H9 (cell line): ENCODE data around the gene SCGN. TPM values are rescaled to one million over a fixed set of nuclear protein-coding genes. Genes with fewer than 3 reads are reported as not detected.

Experiments
- DNase-seq: peaks from one replicate; pipeline ENCODE4 v3.0.0-alpha.2; 2017
- H2AFZ ChIP-seq: one replicate; pipeline ENCODE4 v1.6.1; 2013; ENCODE audit warnings: mild to moderate bottlenecking, low read length, control low read depth, moderate library complexity
- H2AK5ac ChIP-seq: 2 replicates; pipeline ENCODE4 v1.6.1; 2013; ENCODE audit warnings: low read length, control low read depth, mixed read lengths; ENCODE audit not compliant: insufficient read length
- H2BK120ac ChIP-seq: one replicate; pipeline ENCODE4 v1.6.1; 2013; ENCODE audit warnings: low read depth, mild to moderate bottlenecking, low read length, control low read depth, inconsistent platforms; ENCODE audit not compliant: poor library complexity, severe bottlenecking
- H2BK12ac ChIP-seq: 2 replicates; pipeline ENCODE4 v1.6.1; 2013; ENCODE audit warnings: low read length, control low read depth, mixed read lengths, low read depth; ENCODE audit not compliant: insufficient read length
- H2BK15ac ChIP-seq: 2 replicates; pipeline ENCODE4 v1.6.1; 2013; ENCODE audit warnings: low read depth, low read length, control low read depth
- H2BK20ac ChIP-seq: one replicate; pipeline ENCODE4 v1.6.1; 2013; ENCODE audit warnings: low read depth, mild to moderate bottlenecking, low read length, control low read depth, inconsistent platforms; ENCODE audit not compliant: poor library complexity, severe bottlenecking
- H2BK5ac ChIP-seq: 2 replicates; pipeline ENCODE4 v1.6.1; 2013; ENCODE audit warnings: low read length, control low read depth, mixed read lengths; ENCODE audit not compliant: insufficient read length
- H3K14ac ChIP-seq: 2 replicates; pipeline ENCODE4 v1.6.1; 2013; ENCODE audit warnings: low read length, control low read depth; ENCODE audit not compliant: insufficient read depth
- H3K18ac ChIP-seq: 2 replicates; pipeline ENCODE4 v1.6.1; 2013; ENCODE audit warnings: low read depth, mild to moderate bottlenecking, mixed read lengths, low read length, control low read depth; ENCODE audit not compliant: insufficient read length
- H3K23ac ChIP-seq: 2 replicates; pipeline ENCODE4 v1.6.1; 2013; ENCODE audit warnings: low read length, control low read depth, mixed read lengths, low read depth; ENCODE audit not compliant: insufficient read length
- H3K23me2 ChIP-seq: 2 replicates; pipeline ENCODE4 v1.6.1; 2013; ENCODE audit warnings: low read depth, mild to moderate bottlenecking, mixed read lengths, low read length, control low read depth; ENCODE audit not compliant: insufficient read length, poor library complexity, severe bottlenecking
- H3K27ac ChIP-seq: 2 replicates; pipeline ENCODE4 v1.5.1; 2013; ENCODE audit warnings: low read length, control low read depth, mixed read lengths, low read depth; ENCODE audit not compliant: insufficient read length
- H3K27me3 ChIP-seq: 2 replicates; pipeline ENCODE4 v1.6.1; 2013; ENCODE audit warnings: low read length, control low read depth, inconsistent platforms; ENCODE audit not compliant: insufficient read depth
- H3K4ac ChIP-seq: 2 replicates; pipeline ENCODE4 v1.6.1; 2013; ENCODE audit warnings: low read depth, mild to moderate bottlenecking, control low read depth, inconsistent platforms, low read length, moderate library complexity
- H3K4me1 ChIP-seq: 2 replicates; pipeline ENCODE4 v1.6.1; 2013; ENCODE audit warnings: low read length, control low read depth, inconsistent platforms; ENCODE audit not compliant: insufficient read depth
- H3K4me2 ChIP-seq: 2 replicates; pipeline ENCODE4 v1.6.1; 2013; ENCODE audit warnings: low read length, control low read depth, mixed read lengths; ENCODE audit not compliant: insufficient read length, insufficient read depth
- H3K56ac ChIP-seq: 2 replicates; pipeline ENCODE4 v1.6.1; 2013; ENCODE audit warnings: low read depth, mild to moderate bottlenecking, mixed read lengths, low read length, control low read depth; ENCODE audit not compliant: insufficient read length
- H3K79me1 ChIP-seq: 2 replicates; pipeline ENCODE4 v1.6.1; 2013; ENCODE audit warnings: low read depth, mild to moderate bottlenecking, moderate library complexity, low read length, control low read depth, inconsistent platforms; ENCODE audit not compliant: insufficient read depth, poor library complexity, severe bottlenecking
- H3K79me2 ChIP-seq: 2 replicates; pipeline ENCODE4 v1.6.1; 2013; ENCODE audit warnings: low read length, control low read depth, inconsistent platforms; ENCODE audit not compliant: insufficient read depth
- H3K9ac ChIP-seq: 2 replicates; pipeline ENCODE4 v1.6.1; 2013; ENCODE audit warnings: low read length, control low read depth, mixed read lengths; ENCODE audit not compliant: insufficient read length; ENCODE audit errors: extremely low read depth
- H3K9me3 ChIP-seq: one replicate; pipeline ENCODE4 v1.6.1; 2013; ENCODE audit warnings: low read depth, low read length, inconsistent platforms; ENCODE audit not compliant: control insufficient read depth
- H3T11ph ChIP-seq: one replicate; pipeline ENCODE4 v1.6.1; 2013; ENCODE audit warnings: mild to moderate bottlenecking, low read length, control low read depth, inconsistent platforms
- H4K20me1 ChIP-seq: one replicate; pipeline ENCODE4 v1.6.1; 2013; ENCODE audit not compliant: control insufficient read depth, insufficient read length, insufficient read depth
- H4K5ac ChIP-seq: 2 replicates; pipeline ENCODE4 v1.6.1; 2013; ENCODE audit warnings: low read depth, mild to moderate bottlenecking, mixed read lengths, low read length, control low read depth; ENCODE audit not compliant: insufficient read length
- H4K8ac ChIP-seq: replicated peaks from 2 replicates; pipeline ENCODE4 v1.6.1; 2013; ENCODE audit warnings: low read length, control low read depth, mixed read lengths, low read depth; ENCODE audit not compliant: insufficient read length
- H4K91ac ChIP-seq: 2 replicates; pipeline ENCODE4 v1.6.1; 2013; ENCODE audit warnings: low read depth, mild to moderate bottlenecking, moderate library complexity, mixed read lengths, low read length, control low read depth; ENCODE audit not compliant: insufficient read length
- H3K27ac Mint-ChIP-seq, 3 experiments: 2 replicates in 2 of 3; 3 replicates in 1 of 3; pipeline ENCODE4 v1.8.0; 2020 to 2021; ENCODE audit warnings: mixed read lengths in 3 of 3, mild to moderate bottlenecking in 1 of 3, moderate library complexity in 1 of 3
- H3K27me3 Mint-ChIP-seq: 2 replicates; pipeline ENCODE4 v1.8.0; 2021; ENCODE audit warnings: low read depth, mild to moderate bottlenecking, moderate library complexity, mixed read lengths
- H3K36me3 Mint-ChIP-seq, 3 experiments: 2 replicates in 2 of 3; 3 replicates in 1 of 3; pipeline ENCODE4 v1.8.0; 2020 to 2021; ENCODE audit warnings: low read depth in 3 of 3, mixed read lengths in 3 of 3; ENCODE audit not compliant: insufficient read depth in 1 of 3
- H3K4me1 Mint-ChIP-seq, 2 experiments: 2 replicates each; pipeline ENCODE4 v1.8.0; 2020; ENCODE audit warnings: mixed read lengths in 2 of 2
- H3K4me3 Mint-ChIP-seq, 2 experiments: 2 replicates in 1 of 2; 3 replicates in 1 of 2; pipeline ENCODE4 v1.8.0; 2020 to 2021; ENCODE audit warnings: mild to moderate bottlenecking in 2 of 2, mixed read lengths in 2 of 2, moderate library complexity in 1 of 2
- H3K9me3 Mint-ChIP-seq, 2 experiments: 2 replicates in 1 of 2; 3 replicates in 1 of 2; pipeline ENCODE4 v1.8.0; 2020; ENCODE audit warnings: mild to moderate bottlenecking in 2 of 2, mixed read lengths in 2 of 2, moderate library complexity in 1 of 2
- WGBS: extraction: QIAGEN DNeasy Blood & Tissue Kit; methylation state at CpG from one replicate; pipeline ENCODE4 v1.1.7; 2013; ENCODE audit warnings: missing lambda C conversion rate, low lambda C conversion rate, mixed read lengths; ENCODE audit not compliant: insufficient read length; ENCODE audit errors: extremely low coverage; 5-methylcytosine and 5-hydroxymethylcytosine counted together
- total RNA-seq: library from RNA; stranded (reverse); gene quantifications from 2 replicates; pipeline ENCODE4 v1.2.1, GENCODE V29; 2021
- TF ChIP-seq, protein P1 (sequence below): fragments of 200-600 bp; sonication (generic); conservative IDR thresholded peaks from 3 replicates; pipeline ENCODE4 v1.8.0; 2021; ENCODE audit warnings: antibody characterized with exemption, mild to moderate bottlenecking

SCGN gene
- total RNA-seq, 1 experiment from 2014 or later = not detected

GRCh38 chr6:25727028-25727427, 75.0 kb downstream of the SCGN start:
- no peak overlapping the region for H3K4me2 ChIP-seq
- no peak overlapping the region for H2BK20ac ChIP-seq
- Mint-ChIP-seq H3K4me3 (no peak overlapping the region), H3K27ac (no peak overlapping the region), H3K9me3 (no peaks in the 10 kb centered on the region), H3K27me3 (peaks cover 3% of the 10 kb centered on the region), H3K4me1 (no peaks in the 10 kb centered on the region), H3K36me3 (no peaks in the 10 kb centered on the region)
- H3K9me3 ChIP-seq = no peaks in the 10 kb centered on the region
- no peak overlapping the region for H3K9ac ChIP-seq
- no peaks in the 10 kb centered on the region for H4K20me1 ChIP-seq
- H2BK12ac ChIP-seq = no peak overlapping the region
- no peak overlapping the region for H2BK15ac ChIP-seq
- no peak overlapping the region for H2BK120ac ChIP-seq
- no peak overlapping the region for H4K5ac ChIP-seq
- no peaks in the 10 kb centered on the region for H3K4me1 ChIP-seq
- H3K79me2 ChIP-seq = no peaks in the 10 kb centered on the region
- H3K79me1 ChIP-seq = no peaks in the 10 kb centered on the region
- H2BK5ac ChIP-seq = no peak overlapping the region
- H3K4ac ChIP-seq = no peak overlapping the region
- H4K8ac ChIP-seq = no peak overlapping the region
- H3K23ac ChIP-seq = no peak overlapping the region
- H3K14ac ChIP-seq = no peak overlapping the region
- no peak overlapping the region for H3K27ac ChIP-seq
- H3K27me3 ChIP-seq = no peaks in the 10 kb centered on the region
- no CpG with 5 or more reads among the region's 14 CpGs for WGBS
- TF ChIP-seq, protein P1, sequence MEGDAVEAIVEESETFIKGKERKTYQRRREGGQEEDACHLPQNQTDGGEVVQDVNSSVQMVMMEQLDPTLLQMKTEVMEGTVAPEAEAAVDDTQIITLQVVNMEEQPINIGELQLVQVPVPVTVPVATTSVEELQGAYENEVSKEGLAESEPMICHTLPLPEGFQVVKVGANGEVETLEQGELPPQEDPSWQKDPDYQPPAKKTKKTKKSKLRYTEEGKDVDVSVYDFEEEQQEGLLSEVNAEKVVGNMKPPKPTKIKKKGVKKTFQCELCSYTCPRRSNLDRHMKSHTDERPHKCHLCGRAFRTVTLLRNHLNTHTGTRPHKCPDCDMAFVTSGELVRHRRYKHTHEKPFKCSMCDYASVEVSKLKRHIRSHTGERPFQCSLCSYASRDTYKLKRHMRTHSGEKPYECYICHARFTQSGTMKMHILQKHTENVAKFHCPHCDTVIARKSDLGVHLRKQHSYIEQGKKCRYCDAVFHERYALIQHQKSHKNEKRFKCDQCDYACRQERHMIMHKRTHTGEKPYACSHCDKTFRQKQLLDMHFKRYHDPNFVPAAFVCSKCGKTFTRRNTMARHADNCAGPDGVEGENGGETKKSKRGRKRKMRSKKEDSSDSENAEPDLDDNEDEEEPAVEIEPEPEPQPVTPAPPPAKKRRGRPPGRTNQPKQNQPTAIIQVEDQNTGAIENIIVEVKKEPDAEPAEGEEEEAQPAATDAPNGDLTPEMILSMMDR = no peak
- H2AFZ ChIP-seq = no peak overlapping the region
- H3K23me2 ChIP-seq = no peaks in the 10 kb centered on the region
- no peak overlapping the region for H3T11ph ChIP-seq
- H3K18ac ChIP-seq = no peak overlapping the region
- DNase-seq = no peak
- H3K56ac ChIP-seq = no peak overlapping the region
- no peak overlapping the region for H2AK5ac ChIP-seq
- H4K91ac ChIP-seq = no peak overlapping the region
